Measurements from ENCODE around the gene GFOD1.
"Not testable (repeated sequence)": the region's sequence is repeated elsewhere in the genome, so short reads cannot be mapped to it uniquely, and the experiment has no call there.

Gene GFOD1

GRCh38 chr6:13400772-13401171 is 86.6 kb downstream of the GFOD1 start:
- no peak for DNase-seq

- no peak for DNase-seq
Measured at GRCh38 chr6:13398421-13398994, 88.9 kb downstream of the GFOD1 start.

GRCh38 chr6:13398069-13398381 is 89.4 kb downstream of the GFOD1 start:
- no peak for DNase-seq

- DNase-seq, result no peak
Measured at GRCh38 chr6:13397359-13398068, 89.9 kb downstream of the GFOD1 start.

GRCh38 chr6:13396241-13396792 is 91.1 kb downstream of the GFOD1 start:
- no peak for DNase-seq

GRCh38 chr6:13395272-13396237 is 91.8 kb downstream of the GFOD1 start:
- no peak for DNase-seq

- no peak for DNase-seq
Measured at GRCh38 chr6:13392462-13392861, 94.9 kb downstream of the GFOD1 start.

- no peak for DNase-seq
Measured at GRCh38 chr6:13391537-13391936, 95.9 kb downstream of the GFOD1 start.

- peak; percentile 19 for DNase-seq
Measured at GRCh38 chr6:13390658-13391057, 96.7 kb downstream of the GFOD1 start.

- not testable (repeated sequence) for DNase-seq
Measured at GRCh38 chr6:13389237-13389636, 98.2 kb downstream of the GFOD1 start.

- not testable (repeated sequence) for DNase-seq
Measured at GRCh38 chr6:13388769-13389168, 98.6 kb downstream of the GFOD1 start.

GRCh38 chr6:13384966-13385365 is 102.4 kb downstream of the GFOD1 start:
- no peak for DNase-seq

GRCh38 chr6:13384506-13384905 is 102.9 kb downstream of the GFOD1 start:
- DNase-seq, result no peak

- peak; percentile 81 for DNase-seq
Measured at GRCh38 chr6:13383328-13384163, 103.9 kb downstream of the GFOD1 start.

- no peak for DNase-seq
Measured at GRCh38 chr6:13380761-13381160, 106.6 kb downstream of the GFOD1 start.

- no peak for DNase-seq
Measured at GRCh38 chr6:13378669-13379590, 108.5 kb downstream of the GFOD1 start.

GRCh38 chr6:13377054-13377758 is 110.2 kb downstream of the GFOD1 start:
- no peak for DNase-seq

- DNase-seq, result peak; percentile 47
Measured at GRCh38 chr6:13375360-13375878, 112.0 kb downstream of the GFOD1 start.

GRCh38 chr6:13373919-13374318 is 113.5 kb downstream of the GFOD1 start:
- no peak for DNase-seq

GRCh38 chr6:13373488-13373886 is 113.9 kb downstream of the GFOD1 start:
- no peak for DNase-seq
